Activated CD4-positive, alpha-beta memory T cell treated with anti-CD3 and anti-CD28 coated beads, Interleukin-2, amount 10 ng/mL, durations not matched to agents 7 days and 5 days (primary cell): Measurements from ENCODE around the gene CIAO3. TPM values are rescaled to one million over a fixed set of nuclear protein-coding genes. Genes with fewer than 3 reads are reported as not detected.
"Not testable (repeated sequence)": the region's sequence is repeated elsewhere in the genome, so short reads cannot be mapped to it uniquely, and the experiment has no call there.

Source experiments
- CTCF ChIA-PET: fragments of 350-600 bp; sonication (Branson Sonifier 250); formaldehyde crosslinking; loops from one replicate; lab custom pipeline; 2021; ENCODE audit warnings: antibody characterized with exemption, inconsistent platforms; lab: Charles Lee
- POLR2A ChIA-PET: fragments of 350-600 bp; sonication (Branson Sonifier 250); formaldehyde crosslinking; loops from one replicate; lab custom pipeline; 2021; ENCODE audit warnings: antibody characterized with exemption; lab: Charles Lee
- DNase-seq: peaks from one replicate; pipeline ENCODE4 v3.0.0-alpha.2; 2020
- H3K27ac Mint-ChIP-seq: one replicate; pipeline ENCODE4 v1.8.0; 2021; ENCODE audit warnings: mild to moderate bottlenecking, mixed read lengths
- H3K27me3 Mint-ChIP-seq: one replicate; pipeline ENCODE4 v1.8.0; 2021; ENCODE audit warnings: mixed read lengths
- H3K36me3 Mint-ChIP-seq: one replicate; pipeline ENCODE4 v1.8.0; 2021; ENCODE audit warnings: low read depth, mixed read lengths
- H3K4me1 Mint-ChIP-seq: one replicate; pipeline ENCODE4 v1.8.0; 2021; ENCODE audit warnings: mixed read lengths
- H3K4me3 Mint-ChIP-seq: one replicate; pipeline ENCODE4 v1.8.0; 2021; ENCODE audit warnings: mild to moderate bottlenecking, mixed read lengths
- H3K9me3 Mint-ChIP-seq: one replicate; pipeline ENCODE4 v1.8.0; 2021; ENCODE audit warnings: mixed read lengths
- total RNA-seq, 2 experiments: library from RNA; stranded (reverse); gene quantifications; one replicate each; pipeline ENCODE4 v1.2.3, GENCODE V29; 2021

CIAO3 gene
- total RNA-seq, 2 experiments from 2014 or later: 34.0 to 34.8 TPM

GRCh38 chr16:749010-749409 lies 8.2 kb upstream of the CIAO3 start:
- H3K4me1 Mint-ChIP-seq: no peaks in the 10 kb centered on the region
- CTCF ChIA-PET: interaction anchor here (0.7 to 1.5 kb wide), 2 partner anchors 33 to 1140 kb away, joined by 3 to 4 read pairs; no protein-coding TSS in a partner anchor
- H3K27me3 Mint-ChIP-seq: no peaks in the 10 kb centered on the region
- H3K27ac Mint-ChIP-seq: no peak overlapping the region
- no peak overlapping the region for H3K4me3 Mint-ChIP-seq
- no peaks in the 10 kb centered on the region for H3K9me3 Mint-ChIP-seq
- H3K36me3 Mint-ChIP-seq: no peaks in the 10 kb centered on the region
- POLR2A ChIA-PET: interaction anchor here (0.6 to 1.2 kb wide), 2 partner anchors 9 to 13 kb away, joined by 3 read pairs; no protein-coding TSS in a partner anchor
- no peak for DNase-seq

GRCh38 chr16:747978-748746 lies 7.4 kb upstream of the CIAO3 start:
- Mint-ChIP-seq H3K27me3 (no peaks in the 10 kb centered on the region), H3K9me3 (no peaks in the 10 kb centered on the region), H3K36me3 (no peaks in the 10 kb centered on the region), H3K4me1 (no peaks in the 10 kb centered on the region), H3K27ac (no peak overlapping the region), H3K4me3 (no peak overlapping the region)
- DNase-seq: no peak
- ChIA-PET POLR2A (no interaction called here), CTCF (interaction anchor here (1.5 kb wide), 1 partner anchor 32 kb away, joined by 4 read pairs; no protein-coding TSS in a partner anchor)

GRCh38 chr16:746637-747036 lies 5.8 kb upstream of the CIAO3 start:
- no peak overlapping the region for H3K4me3 Mint-ChIP-seq

GRCh38 chr16:745739-746138 lies 4.9 kb upstream of the CIAO3 start:
- Mint-ChIP-seq H3K4me3 (no peak overlapping the region), H3K9me3 (no peaks in the 10 kb centered on the region), H3K36me3 (no peaks in the 10 kb centered on the region), H3K4me1 (no peaks in the 10 kb centered on the region), H3K27me3 (no peaks in the 10 kb centered on the region), H3K27ac (no peak overlapping the region)
- no peak for DNase-seq
- POLR2A ChIA-PET: no interaction called here
- CTCF ChIA-PET: no interaction called here

More at GRCh38 chr16:746637-747036, 5.8 kb upstream of the CIAO3 start:
- DNase-seq: no peak
- Mint-ChIP-seq H3K27ac (no peak overlapping the region), H3K27me3 (no peaks in the 10 kb centered on the region), H3K36me3 (no peaks in the 10 kb centered on the region), H3K4me1 (no peaks in the 10 kb centered on the region), H3K9me3 (no peaks in the 10 kb centered on the region)
- ChIA-PET CTCF (no interaction called here), POLR2A (no interaction called here)

GRCh38 chr16:743794-744500 lies 3.1 kb upstream of the CIAO3 start:
- Mint-ChIP-seq H3K27ac (no peak overlapping the region), H3K4me1 (peaks cover 9% of the 10 kb centered on the region), H3K9me3 (no peaks in the 10 kb centered on the region), H3K27me3 (no peaks in the 10 kb centered on the region), H3K36me3 (peaks cover 7% of the 10 kb centered on the region), H3K4me3 (no peak overlapping the region)
- ChIA-PET POLR2A (no interaction called here), CTCF (interaction anchor here (1.0 kb wide), 1 partner anchor 41 kb away, joined by 3 read pairs; no protein-coding TSS in a partner anchor)
- no peak for DNase-seq

- not testable (repeated sequence) for DNase-seq, H3K4me3 Mint-ChIP-seq, H3K9me3 Mint-ChIP-seq, H3K36me3 Mint-ChIP-seq, H3K27ac Mint-ChIP-seq, H3K27me3 Mint-ChIP-seq
- ChIA-PET CTCF (interaction anchor here (0.7 to 1.5 kb wide), 2 partner anchors 13 to 42 kb away, joined by 3 read pairs; no protein-coding TSS in a partner anchor), POLR2A (interaction anchor here (0.6 kb wide), 1 partner anchor 26 kb away, joined by 3 read pairs; no protein-coding TSS in a partner anchor)
- peaks cover 12% of the 10 kb centered on the region for H3K4me1 Mint-ChIP-seq
These were observed 2.1 kb upstream of the CIAO3 start for GRCh38 chr16:742894-743293.

GRCh38 chr16:741986-742629 lies 1.3 kb upstream of the CIAO3 start:
- Mint-ChIP-seq H3K4me1 (peaks cover 16% of the 10 kb centered on the region), H3K4me3 (peak overlapping the region; percentile 66), H3K36me3 (peaks cover 13% of the 10 kb centered on the region), H3K9me3 (no peaks in the 10 kb centered on the region), H3K27ac (no peak overlapping the region), H3K27me3 (no peaks in the 10 kb centered on the region)
- ChIA-PET POLR2A (interaction anchor here (1.5 kb wide), 1 partner anchor 40 kb away, joined by 4 read pairs; no protein-coding TSS in a partner anchor), CTCF (interaction anchor here (1.2 to 2.1 kb wide), 3 partner anchors 14 to 222 kb away, joined by 3 to 9 read pairs (median 4); no protein-coding TSS in a partner anchor)
- no peak for DNase-seq

- H3K27ac Mint-ChIP-seq: peak overlapping the region; percentile 65
- no peaks in the 10 kb centered on the region for H3K27me3 Mint-ChIP-seq
- H3K4me1 Mint-ChIP-seq: peaks cover 32% of the 10 kb centered on the region
- peak overlapping the region; percentile 77 for H3K4me3 Mint-ChIP-seq
- ChIA-PET CTCF (interaction anchor here (1.0 to 2.2 kb wide), 5 partner anchors 12 to 29 kb away, joined by 3 to 10 read pairs (median 5); partner anchors contain the start of gene ANTKMT), POLR2A (interaction anchor here (0.6 to 2.1 kb wide), 9 partner anchors 10 to 564 kb away, joined by 3 to 10 read pairs (median 4); partner anchors contain the start of genes ANTKMT, CHTF18 and RPUSD1)
- peaks cover 20% of the 10 kb centered on the region for H3K36me3 Mint-ChIP-seq
- H3K9me3 Mint-ChIP-seq: no peaks in the 10 kb centered on the region
- no peak for DNase-seq
These were observed 386 bp downstream of the CIAO3 start for GRCh38 chr16:740459-740763.

GRCh38 chr16:739560-740458 lies 988 bp downstream of the CIAO3 start:
- H3K27me3 Mint-ChIP-seq: no peaks in the 10 kb centered on the region
- CTCF ChIA-PET: interaction anchor here (1.0 to 2.2 kb wide), 5 partner anchors 12 to 28 kb away, joined by 3 to 10 read pairs (median 5); partner anchors contain the start of gene ANTKMT
- peaks cover 36% of the 10 kb centered on the region for H3K4me1 Mint-ChIP-seq
- H3K9me3 Mint-ChIP-seq: no peaks in the 10 kb centered on the region
- DNase-seq: no peak
- POLR2A ChIA-PET: interaction anchor here (0.6 to 2.1 kb wide), 8 partner anchors 9 to 565 kb away, joined by 3 to 10 read pairs (median 4); partner anchors contain the start of genes ANTKMT, CHTF18 and RPUSD1
- H3K27ac Mint-ChIP-seq: peak overlapping the region; percentile 31
- peak overlapping the region; percentile 77 for H3K4me3 Mint-ChIP-seq
- peaks cover 24% of the 10 kb centered on the region for H3K36me3 Mint-ChIP-seq

GRCh38 chr16:736936-737481 lies 3.8 kb downstream of the CIAO3 start:
- H3K4me3 Mint-ChIP-seq: no peak overlapping the region
- no peak overlapping the region for H3K27ac Mint-ChIP-seq
- peaks cover 32% of the 10 kb centered on the region for H3K36me3 Mint-ChIP-seq
- H3K27me3 Mint-ChIP-seq: no peaks in the 10 kb centered on the region
- no peak for DNase-seq
- ChIA-PET POLR2A (interaction anchor here (1.2 kb wide), 1 partner anchor 47 kb away, joined by 4 read pairs; the partner anchor contains the start of gene WDR24), CTCF (interaction anchor here (1.0 to 1.5 kb wide), 4 partner anchors 22 to 48 kb away, joined by 3 to 7 read pairs (median 4); partner anchors contain the start of gene METRN)
- H3K9me3 Mint-ChIP-seq: no peaks in the 10 kb centered on the region
- H3K4me1 Mint-ChIP-seq: peaks cover 36% of the 10 kb centered on the region

- Mint-ChIP-seq H3K4me1 (peaks cover 36% of the 10 kb centered on the region), H3K4me3 (no peak overlapping the region), H3K36me3 (peaks cover 32% of the 10 kb centered on the region), H3K27me3 (no peaks in the 10 kb centered on the region), H3K9me3 (no peaks in the 10 kb centered on the region), H3K27ac (peak overlapping the region; percentile 57)
- CTCF ChIA-PET: interaction anchor here (1.0 to 1.5 kb wide), 6 partner anchors 11 to 29 kb away, joined by 3 to 8 read pairs (median 5); partner anchors contain the start of genes ANTKMT and METRN
- DNase-seq: peak; percentile 57
- POLR2A ChIA-PET: interaction anchor here (0.8 to 1.8 kb wide), 5 partner anchors 8 to 46 kb away, joined by 3 to 5 read pairs (median 4); partner anchors contain the start of genes ANTKMT and WDR24
These were observed 4.8 kb downstream of the CIAO3 start for GRCh38 chr16:735982-736453.
